ENCODE measurements around the gene DOCK1. TPM values are rescaled to one million over a fixed set of nuclear protein-coding genes. Genes with fewer than 3 reads are reported as not detected.
"Not testable (repeated sequence)": the region's sequence is repeated elsewhere in the genome, so short reads cannot be mapped to it uniquely, and the experiment has no call there.

The DOCK1 gene
- total RNA-seq, 2 donors from 2014 or later: 41.2 to 56.0 TPM

DNA sequence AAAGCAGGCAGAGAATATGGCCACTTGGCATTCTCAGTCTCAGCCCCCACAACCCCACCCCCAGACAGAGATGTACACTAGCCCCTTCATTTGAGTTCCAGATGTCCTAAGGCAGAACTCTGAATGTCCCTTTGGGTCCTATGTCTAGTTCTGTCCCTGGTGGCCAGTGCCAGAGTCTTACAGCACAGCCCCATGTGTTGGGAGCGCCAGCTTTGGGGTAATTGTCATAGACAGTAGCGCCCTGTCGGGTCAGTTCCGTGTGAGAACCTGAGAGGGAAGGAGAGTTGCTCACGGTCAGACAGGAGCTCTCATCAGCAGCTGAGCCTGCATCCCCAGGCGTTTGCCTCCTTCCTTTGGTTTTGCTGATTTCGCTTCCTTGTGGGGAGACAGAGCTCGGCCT is 386.1 kb downstream of the DOCK1 start:
- intact Hi-C loops (cut with DNase I): no loop called here
- 97% methylated on average over 8 of the region's 8 CpGs for WGBS
- H3K27ac ChIP-seq: no peak overlapping the region
- H3K4me1 ChIP-seq (replicated peaks): no peaks in the 10 kb centered on the region
- no peak overlapping the region for H3K4me3 ChIP-seq
- no peaks in the 10 kb centered on the region for H3K36me3 ChIP-seq
- DNase-seq (ENCODE audit: low spot score): no peak
- no peaks in the 10 kb centered on the region for H3K27me3 ChIP-seq (replicated peaks; ENCODE audit: insufficient read depth)
- TF ChIP-seq POLR2A (IDR thresholded peaks at IDR 0.05) (no peak), CTCF (IDR thresholded peaks at IDR 0.05) (no peak), POLR2AphosphoS5 (IDR thresholded peaks at IDR 0.05) (no peak)
- no peaks in the 10 kb centered on the region for H3K9me3 ChIP-seq

DNA sequence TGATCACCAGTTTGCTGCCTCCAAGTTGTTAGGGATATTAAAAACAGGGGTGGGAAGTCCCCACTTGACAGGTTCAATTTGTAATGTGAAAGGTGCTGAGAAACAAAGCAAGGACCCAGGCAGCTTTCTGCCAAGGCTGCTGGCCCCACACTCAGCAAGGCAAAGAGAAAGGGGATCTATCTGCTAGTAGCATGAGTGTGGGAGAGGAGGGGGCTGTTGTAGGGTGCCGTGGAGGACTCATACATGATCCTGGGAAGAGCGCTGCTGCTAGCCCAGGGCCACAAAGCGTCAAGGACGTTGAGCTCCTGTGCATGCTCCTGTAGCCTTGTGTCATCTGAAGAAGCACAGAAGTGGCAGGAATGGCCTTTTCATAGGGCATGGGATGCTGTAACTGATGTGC is 387.7 kb downstream of the DOCK1 start:
- no peak overlapping the region for H3K4me3 ChIP-seq
- DNase-seq (ENCODE audit: low spot score): no peak
- no peaks in the 10 kb centered on the region for H3K36me3 ChIP-seq
- no peak overlapping the region for H3K27ac ChIP-seq
- no peaks in the 10 kb centered on the region for H3K4me1 ChIP-seq (replicated peaks)
- WGBS: 99% methylated on average over 4 of the region's 4 CpGs
- no peak for TF ChIP-seq POLR2AphosphoS5 (IDR thresholded peaks at IDR 0.05)
- TF ChIP-seq POLR2A (IDR thresholded peaks at IDR 0.05): no peak
- TF ChIP-seq CTCF (IDR thresholded peaks at IDR 0.05): no peak
- intact Hi-C loops (cut with DNase I): no loop called here
- no peaks in the 10 kb centered on the region for H3K9me3 ChIP-seq
- no peaks in the 10 kb centered on the region for H3K27me3 ChIP-seq (replicated peaks; ENCODE audit: insufficient read depth)

GRCh38 chr10:127293640-127294039 is 388.4 kb downstream of the DOCK1 start:
- WGBS: 79% methylated on average over 8 of the region's 8 CpGs
- intact Hi-C loops (cut with DNase I): no loop called here
- Histone ChIP-seq H3K4me1 (replicated peaks) (no peaks in the 10 kb centered on the region), H3K36me3 (no peaks in the 10 kb centered on the region), H3K27ac (no peak overlapping the region), H3K4me3 (no peak overlapping the region), H3K9me3 (no peaks in the 10 kb centered on the region), H3K27me3 (replicated peaks; ENCODE audit: insufficient read depth) (no peaks in the 10 kb centered on the region)
- no peak for DNase-seq (ENCODE audit: low spot score)
- TF ChIP-seq CTCF (IDR thresholded peaks at IDR 0.05) (no peak), POLR2AphosphoS5 (IDR thresholded peaks at IDR 0.05) (no peak), POLR2A (IDR thresholded peaks at IDR 0.05) (no peak)

DNA sequence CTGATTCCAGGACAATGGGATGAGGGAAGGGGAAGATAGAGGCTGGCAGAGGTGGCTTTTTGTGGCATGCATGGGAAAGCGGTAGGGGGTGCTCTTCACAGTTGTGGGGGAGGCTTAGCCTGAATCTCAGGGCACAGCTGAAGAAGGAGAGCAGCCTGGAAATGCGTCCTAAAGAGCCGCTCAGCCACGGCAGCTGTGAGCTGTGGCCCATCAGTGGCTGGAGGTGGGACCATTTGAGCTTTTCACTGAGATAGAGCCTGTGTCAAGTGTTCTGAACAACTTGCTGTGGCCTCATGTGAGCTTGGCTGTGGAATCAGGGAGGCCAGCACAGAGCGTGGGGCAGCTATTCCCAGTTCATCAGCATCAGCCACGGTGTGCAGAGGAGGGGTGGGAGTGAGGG is 391.5 kb downstream of the DOCK1 start:
- DNase-seq (ENCODE audit: low spot score): no peak
- Histone ChIP-seq H3K27me3 (replicated peaks; ENCODE audit: insufficient read depth) (no peaks in the 10 kb centered on the region), H3K9me3 (no peaks in the 10 kb centered on the region), H3K36me3 (no peaks in the 10 kb centered on the region), H3K27ac (no peak overlapping the region), H3K4me3 (no peak overlapping the region), H3K4me1 (replicated peaks) (no peaks in the 10 kb centered on the region)
- 97% methylated on average over 6 of the region's 6 CpGs for WGBS
- intact Hi-C loops (cut with DNase I): no loop called here
- TF ChIP-seq POLR2A (IDR thresholded peaks at IDR 0.05) (no peak), CTCF (IDR thresholded peaks at IDR 0.05) (no peak), POLR2AphosphoS5 (IDR thresholded peaks at IDR 0.05) (no peak)

GRCh38 chr10:127298381-127298780 is 393.2 kb downstream of the DOCK1 start:
- no peak for DNase-seq (ENCODE audit: low spot score)
- H3K9me3 ChIP-seq: no peaks in the 10 kb centered on the region
- H3K27me3 ChIP-seq (replicated peaks; ENCODE audit: insufficient read depth): no peaks in the 10 kb centered on the region
- H3K4me3 ChIP-seq: no peak overlapping the region
- intact Hi-C loops (cut with DNase I): no loop called here
- H3K36me3 ChIP-seq: no peaks in the 10 kb centered on the region
- 70% methylated on average over 4 of the region's 4 CpGs for WGBS
- no peaks in the 10 kb centered on the region for H3K4me1 ChIP-seq (replicated peaks)
- H3K27ac ChIP-seq: no peak overlapping the region
- TF ChIP-seq POLR2AphosphoS5 (IDR thresholded peaks at IDR 0.05) (no peak), POLR2A (IDR thresholded peaks at IDR 0.05) (no peak), CTCF (IDR thresholded peaks at IDR 0.05) (no peak)

GRCh38 chr10:127299192-127299591 is 394.0 kb downstream of the DOCK1 start:
- H3K4me3 ChIP-seq; intact Hi-C loops (cut with DNase I); H3K27me3 ChIP-seq (replicated peaks; ENCODE audit: insufficient read depth); DNase-seq (ENCODE audit: low spot score); H3K27ac ChIP-seq; H3K36me3 ChIP-seq; H3K9me3 ChIP-seq; H3K4me1 ChIP-seq (replicated peaks): not testable (repeated sequence)
- WGBS: 95% methylated on average over 11 of the region's 11 CpGs
